Upper lobe of left lung (tissue), 4 donors: Measurements from ENCODE around the gene RNF38.

Experiments
- CTCF ChIP-seq, 6 experiments: fragments of 450-650 bp in 4 of 6; fragments of 200-600 bp in 2 of 6; sonication (generic) in 2 of 6; IDR thresholded peaks; one replicate each; pipeline ENCODE4 v1.5.1; 2016 to 2019; ENCODE audit warnings: antibody characterized with exemption in 6 of 6
- EP300 ChIP-seq, 4 donors: sonication (generic); formaldehyde crosslinking; IDR thresholded peaks; one replicate each; pipeline ENCODE4 v1.5.1; 2017; ENCODE audit warnings: antibody characterized with exemption in 4 of 4, control low read depth in 2 of 4
- POLR2A ChIP-seq, 4 donors: fragments of 450-650 bp; IDR thresholded peaks; one replicate each; pipeline ENCODE4 v1.5.1; 2016 to 2017; ENCODE audit warnings: antibody characterized with exemption in 4 of 4, mild to moderate bottlenecking in 2 of 4
- POLR2AphosphoS5 ChIP-seq, 2 donors: sonication (generic); formaldehyde crosslinking; IDR thresholded peaks; one replicate each; pipeline ENCODE4 v1.5.1; 2017; ENCODE audit warnings: antibody characterized with exemption in 2 of 2

- no peak for TF ChIP-seq CTCF (IDR thresholded peaks at IDR 0.05)
- no peak for TF ChIP-seq POLR2A (IDR thresholded peaks at IDR 0.05)
- no peak for TF ChIP-seq POLR2AphosphoS5 (IDR thresholded peaks at IDR 0.05)
- no peak for TF ChIP-seq EP300 (IDR thresholded peaks at IDR 0.05)
Observed at GRCh38 chr9:36402536-36402935, 2.5 kb upstream of the RNF38 start.
